HG02981 (cell line): ENCODE data around the gene ATP1A2.

Experiments used
- ATAC-seq: cut with Tn5 transposase; IDR thresholded peaks from one replicate; pipeline ENCODE4 v1.9.1; 2021; ENCODE audit warnings: mild to moderate bottlenecking, moderate library complexity; ENCODE audit not compliant: unreplicated experiment

The ATP1A2 gene

GRCh38 chr1:160168609-160169369, 53.2 kb downstream of the ATP1A2 start:
- ATAC-seq = no peak

DNA sequence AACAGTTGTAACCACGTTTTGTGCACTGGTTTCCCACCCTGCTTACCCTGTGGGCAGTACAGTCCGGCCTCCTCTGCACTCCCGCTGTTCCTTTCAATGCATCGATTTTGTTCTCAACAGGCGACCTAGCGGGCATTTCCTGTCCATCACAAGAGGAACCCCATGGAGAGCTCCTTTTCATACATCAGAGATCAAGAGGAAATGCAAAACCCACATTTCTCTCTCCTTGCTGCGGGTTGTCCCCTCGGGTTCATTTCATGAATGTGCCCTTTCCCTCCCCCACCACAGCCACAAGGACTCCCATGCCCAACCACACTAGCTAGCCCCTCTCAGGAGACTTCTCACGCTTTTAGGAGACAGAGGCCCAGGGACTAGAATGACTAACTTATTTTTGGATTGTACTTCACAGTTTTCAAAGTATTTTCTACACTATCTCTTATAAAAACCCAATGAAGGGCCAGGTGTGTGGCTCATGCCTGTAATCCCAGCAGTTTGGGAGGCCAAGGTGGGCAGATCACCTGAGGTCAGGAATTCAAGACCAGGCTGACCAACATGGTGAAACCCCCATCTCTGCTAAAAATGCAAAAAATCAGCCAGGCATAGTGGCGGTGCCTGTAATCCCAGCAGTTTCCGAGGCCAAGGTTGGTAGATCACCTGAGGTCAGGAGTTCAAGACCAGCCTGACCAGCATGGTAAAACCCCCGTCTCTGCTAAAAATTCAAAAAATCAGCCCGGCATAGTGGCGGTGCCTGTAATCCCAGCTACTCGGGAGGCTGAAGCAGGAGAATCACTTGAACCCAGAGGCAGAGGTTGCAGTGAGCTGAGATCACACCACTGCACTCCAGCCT, 54.2 kb downstream of the ATP1A2 start:
- ATAC-seq = peak; percentile 79

DNA sequence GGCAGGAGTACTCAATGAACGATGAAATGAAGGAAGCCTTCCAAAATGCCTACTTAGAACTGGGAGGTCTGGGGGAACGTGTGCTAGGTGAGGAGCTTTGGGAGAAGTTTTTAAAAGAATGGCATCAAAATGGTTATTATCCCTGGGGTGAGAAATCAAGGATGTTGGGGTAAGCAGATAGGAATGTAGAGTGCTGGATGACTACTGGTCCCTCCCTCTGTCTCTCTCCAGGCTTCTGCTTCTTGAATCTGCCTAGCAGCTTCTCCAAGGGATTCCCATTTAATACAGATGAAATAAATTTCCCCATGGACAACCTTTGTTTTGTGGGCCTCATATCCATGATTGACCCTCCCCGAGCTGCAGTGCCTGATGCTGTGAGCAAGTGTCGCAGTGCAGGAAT, 55.8 kb downstream of the ATP1A2 start:
- no peak for ATAC-seq

- ATAC-seq = no peak
These were observed 56.4 kb downstream of the ATP1A2 start for GRCh38 chr1:160171980-160172379.

GRCh38 chr1:160177231-160177630, 61.7 kb downstream of the ATP1A2 start:
- ATAC-seq = no peak

DNA sequence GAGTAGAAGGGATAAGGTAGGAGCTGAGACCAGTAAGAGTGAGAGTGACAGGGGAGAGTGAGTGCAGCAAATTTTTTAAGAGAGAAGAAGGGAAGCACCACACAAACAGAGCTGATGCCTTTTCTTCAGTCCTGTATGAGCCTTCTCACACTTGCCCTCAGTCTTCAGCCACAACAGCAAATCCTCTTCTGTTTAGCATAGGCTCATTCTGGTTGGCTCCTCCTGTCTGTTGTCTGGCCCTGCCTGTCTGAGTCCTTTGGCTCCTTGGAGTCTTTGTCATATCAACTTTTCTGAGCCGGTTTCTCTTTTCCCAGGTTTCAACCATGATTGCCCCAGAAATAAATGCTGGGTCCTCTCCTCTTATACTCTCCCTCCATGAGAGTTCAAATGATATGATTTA, 62.1 kb downstream of the ATP1A2 start:
- ATAC-seq = no peak

GRCh38 chr1:160178731-160179130, 63.2 kb downstream of the ATP1A2 start:
- ATAC-seq = no peak

DNA sequence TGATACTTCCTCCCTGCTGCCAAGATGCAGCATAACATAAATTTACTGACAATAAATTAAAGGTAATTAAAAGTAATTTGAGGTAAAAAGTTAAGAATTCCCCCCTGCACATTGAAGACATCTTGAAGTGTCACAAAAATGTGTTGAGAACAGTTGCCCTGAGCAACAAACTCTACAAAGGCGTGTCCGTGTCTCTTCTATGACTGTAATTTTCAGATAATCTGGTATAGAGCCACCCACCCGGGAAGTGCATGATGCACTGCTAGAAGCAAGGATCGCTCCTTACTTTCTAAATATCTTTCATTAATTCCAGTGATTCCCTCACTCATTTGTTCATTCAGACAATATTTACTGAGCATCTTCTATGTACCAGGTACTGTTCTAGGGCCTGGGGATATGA, 63.8 kb downstream of the ATP1A2 start:
- no peak for ATAC-seq

DNA sequence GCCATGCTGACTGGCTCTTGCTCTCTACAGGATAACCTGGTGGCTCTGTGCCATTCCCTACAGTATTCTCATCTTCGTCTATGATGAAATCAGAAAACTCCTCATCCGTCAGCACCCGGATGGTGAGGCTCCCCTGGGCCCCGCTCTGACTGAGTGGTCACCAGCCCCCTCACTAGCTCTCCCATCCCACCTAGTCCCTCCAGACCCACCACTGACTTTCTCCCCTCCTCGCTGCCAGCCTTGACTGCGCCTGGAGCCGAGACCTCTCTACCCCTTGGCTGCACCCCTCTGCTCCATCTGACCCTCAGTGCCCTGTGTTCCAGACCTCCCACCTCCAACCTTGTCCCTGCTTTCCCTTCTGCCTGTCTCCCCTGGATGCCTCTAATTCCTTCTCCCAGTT, 70.7 kb downstream of the ATP1A2 start:
- ATAC-seq = no peak

DNA sequence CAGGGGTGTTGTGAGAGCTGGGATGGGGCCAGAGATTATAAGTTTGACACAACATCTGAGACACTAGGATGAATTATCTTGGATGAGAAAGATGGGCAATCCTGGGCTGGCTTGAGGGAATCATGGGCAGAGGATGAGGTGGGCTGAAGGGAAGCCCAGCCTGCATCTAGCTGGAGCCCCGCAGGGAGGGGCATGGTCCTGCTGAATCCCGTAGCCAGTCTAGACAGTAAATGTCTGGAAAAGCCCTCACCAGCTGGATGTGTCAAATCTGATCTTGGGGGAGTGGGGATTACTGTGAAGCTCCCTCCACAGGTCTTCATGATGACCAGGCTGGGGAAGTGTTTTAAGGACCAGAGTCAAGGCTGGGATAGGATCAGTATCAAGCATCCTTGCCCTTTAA, 71.2 kb downstream of the ATP1A2 start:
- ATAC-seq = no peak

GRCh38 chr1:160187407-160187806, 71.8 kb downstream of the ATP1A2 start:
- no peak for ATAC-seq

GRCh38 chr1:160188341-160188740, 72.8 kb downstream of the ATP1A2 start:
- ATAC-seq = no peak

DNA sequence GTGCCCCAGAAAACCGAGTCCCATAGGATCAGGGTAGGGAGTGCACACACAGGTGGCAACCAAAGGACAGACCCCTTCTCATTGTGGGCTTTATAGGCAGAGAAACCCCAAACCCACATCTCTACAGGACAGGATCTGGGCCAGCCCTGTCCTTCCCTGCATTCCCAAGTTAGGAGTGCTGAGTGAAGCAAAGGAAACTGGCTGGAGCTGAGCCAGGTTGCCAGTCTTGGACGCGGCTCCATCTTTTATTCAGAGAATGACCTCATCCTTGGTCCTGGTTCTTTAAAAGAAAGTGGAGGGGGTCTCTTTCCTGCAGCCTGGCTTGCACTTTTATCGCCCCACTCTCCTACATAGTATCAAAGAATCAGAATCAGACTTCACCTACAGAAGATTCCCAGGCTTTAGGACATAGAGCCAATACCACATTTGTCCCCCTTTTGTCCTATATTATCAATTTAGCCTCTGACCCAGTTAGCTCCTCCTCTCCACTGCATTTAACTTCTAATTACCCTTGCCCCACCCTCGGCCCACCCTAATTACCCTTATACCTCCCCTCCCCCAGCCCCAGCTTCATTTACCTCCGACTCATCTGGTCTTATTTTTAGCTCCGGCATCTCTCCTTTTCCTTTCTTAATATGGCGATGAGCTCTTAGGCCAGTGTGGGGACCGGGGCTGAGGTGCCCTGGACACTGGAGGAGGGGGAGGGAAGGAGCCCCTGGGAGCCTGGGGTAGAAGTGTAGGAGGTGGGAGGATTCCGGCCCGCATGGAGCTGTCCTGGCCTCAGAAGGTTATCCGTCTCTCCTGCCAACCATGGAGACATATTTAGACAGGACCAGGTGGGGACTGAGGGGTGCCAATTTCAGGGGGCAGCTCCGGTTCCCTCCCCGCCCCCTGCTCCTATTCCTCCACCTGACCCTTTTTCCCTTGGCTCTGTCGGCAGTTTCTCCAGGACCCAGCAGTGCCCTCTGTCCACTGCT, 74.4 kb downstream of the ATP1A2 start, which contains the start of gene CASQ1:
Gene CASQ1, plus strand, starts transcription at position 927 of the 977 bp plus-strand sequence. CDS start 177 bp downstream, outside the sequence.
- no peak for ATAC-seq

GRCh38 chr1:160191756-160192155, 76.2 kb downstream of the ATP1A2 start:
- ATAC-seq = no peak

- ATAC-seq = no peak
These were observed 76.7 kb downstream of the ATP1A2 start for GRCh38 chr1:160192234-160192633.
